Activated T-cell treated with anti-CD3 and anti-CD28 coated beads for 1 hour (primary cell): ENCODE data around the gene CCDC78.
A peak's percentile ranks its signal among the peaks of the same experiment; 100 is the strongest.

ENCODE experiments used
- DNase-seq: peaks from one replicate; pipeline ENCODE4 v3.0.0-alpha.2; 2020; ENCODE audit warnings: low read depth

The CCDC78 gene

GRCh38 chr16:710500-711075 is 15.7 kb downstream of the CCDC78 start:
- DNase-seq: no peak

GRCh38 chr16:709566-710499 is 16.4 kb downstream of the CCDC78 start:
- DNase-seq: no peak

- no peak for DNase-seq
Observed at GRCh38 chr16:708959-709358, 17.3 kb downstream of the CCDC78 start.

- no peak for DNase-seq
Observed at GRCh38 chr16:708019-708418, 18.2 kb downstream of the CCDC78 start.

GRCh38 chr16:707062-707538 is 19.1 kb downstream of the CCDC78 start:
- DNase-seq: no peak

- DNase-seq: no peak
Observed at GRCh38 chr16:706189-707061, 19.8 kb downstream of the CCDC78 start.

GRCh38 chr16:705431-706188 is 20.6 kb downstream of the CCDC78 start, which contains the start of gene FBXL16:
FBXL16 (minus strand) TSS chr16:705801; CDS start chr16:697405, 8,396 bp downstream.
- no peak for DNase-seq

GRCh38 chr16:704552-705380 is 21.5 kb downstream of the CCDC78 start:
- no peak for DNase-seq

- no peak for DNase-seq
Observed at GRCh38 chr16:704047-704446, 22.2 kb downstream of the CCDC78 start.

- no peak for DNase-seq
Observed at GRCh38 chr16:703406-703805, 22.8 kb downstream of the CCDC78 start.

- no peak for DNase-seq
Observed at GRCh38 chr16:702341-702740, 23.9 kb downstream of the CCDC78 start.

GRCh38 chr16:700684-701584 is 25.3 kb downstream of the CCDC78 start:
- peak; percentile 44 for DNase-seq

GRCh38 chr16:698911-699671 is 27.2 kb downstream of the CCDC78 start:
- DNase-seq: no peak

- peak; percentile 55 for DNase-seq
Observed at GRCh38 chr16:695355-696089, 30.7 kb downstream of the CCDC78 start.

GRCh38 chr16:694863-695354 is 31.3 kb downstream of the CCDC78 start:
- no peak for DNase-seq

GRCh38 chr16:694187-694862 is 31.9 kb downstream of the CCDC78 start:
- DNase-seq: no peak

GRCh38 chr16:693766-694165 is 32.5 kb downstream of the CCDC78 start:
- no peak for DNase-seq
